HG03103 (cell line): Measurements from ENCODE around the gene INPP5F.

Source experiments
- ATAC-seq: cut with Tn5 transposase; IDR thresholded peaks from one replicate; pipeline ENCODE4 v1.9.1; 2021; ENCODE audit warnings: low read depth; ENCODE audit not compliant: unreplicated experiment

INPP5F gene

DNA sequence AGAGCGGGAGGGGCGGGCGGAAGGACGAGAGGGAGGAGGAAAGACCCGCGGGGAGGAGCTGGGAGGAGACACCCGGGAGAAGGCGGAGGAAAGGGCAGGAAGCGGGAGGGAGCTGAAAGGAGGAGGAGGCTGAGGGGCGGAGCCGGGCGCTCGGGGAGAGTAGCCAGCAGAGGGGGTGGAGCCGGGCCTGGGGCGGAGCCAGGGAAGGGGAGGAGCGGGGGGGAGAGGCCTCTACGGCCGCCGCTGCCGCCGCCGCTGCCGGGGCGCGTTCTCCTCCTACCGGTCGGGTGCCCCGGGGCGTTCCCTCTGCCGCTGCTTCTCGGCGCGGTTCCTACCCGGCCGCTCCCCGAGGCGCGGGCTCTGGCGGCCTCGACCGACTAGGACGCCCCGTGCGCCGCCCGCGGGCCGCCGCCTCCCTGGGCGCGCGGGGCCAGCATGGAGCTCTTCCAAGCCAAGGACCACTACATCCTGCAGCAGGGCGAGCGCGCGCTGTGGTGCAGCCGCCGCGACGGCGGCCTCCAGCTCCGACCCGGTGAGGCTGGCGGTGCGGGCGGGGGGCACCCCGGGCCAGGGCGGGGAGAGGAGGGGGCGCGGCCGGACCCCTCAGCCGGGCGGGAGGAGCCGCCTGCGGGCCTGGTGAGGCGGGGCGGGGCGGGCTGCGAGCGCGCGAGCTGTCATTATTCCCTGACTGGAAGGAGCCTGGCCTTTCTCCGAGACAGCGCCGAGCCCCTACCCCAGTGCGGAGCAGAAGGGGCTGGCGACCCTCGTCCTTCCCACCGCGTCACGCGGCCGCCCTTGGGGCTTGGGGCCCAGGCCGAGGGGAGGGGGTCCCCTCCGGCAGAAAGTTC is at the start of gene INPP5F:
Gene INPP5F, plus strand, starts transcription at position 223 of the 848 bp plus-strand sequence. Its CDS starts 213 bp downstream, at position 436.
- peak; percentile 74 for ATAC-seq

- ATAC-seq: no peak
Observed at GRCh38 chr10:119677126-119677525, 48.7 kb upstream of the INPP5F start.

DNA sequence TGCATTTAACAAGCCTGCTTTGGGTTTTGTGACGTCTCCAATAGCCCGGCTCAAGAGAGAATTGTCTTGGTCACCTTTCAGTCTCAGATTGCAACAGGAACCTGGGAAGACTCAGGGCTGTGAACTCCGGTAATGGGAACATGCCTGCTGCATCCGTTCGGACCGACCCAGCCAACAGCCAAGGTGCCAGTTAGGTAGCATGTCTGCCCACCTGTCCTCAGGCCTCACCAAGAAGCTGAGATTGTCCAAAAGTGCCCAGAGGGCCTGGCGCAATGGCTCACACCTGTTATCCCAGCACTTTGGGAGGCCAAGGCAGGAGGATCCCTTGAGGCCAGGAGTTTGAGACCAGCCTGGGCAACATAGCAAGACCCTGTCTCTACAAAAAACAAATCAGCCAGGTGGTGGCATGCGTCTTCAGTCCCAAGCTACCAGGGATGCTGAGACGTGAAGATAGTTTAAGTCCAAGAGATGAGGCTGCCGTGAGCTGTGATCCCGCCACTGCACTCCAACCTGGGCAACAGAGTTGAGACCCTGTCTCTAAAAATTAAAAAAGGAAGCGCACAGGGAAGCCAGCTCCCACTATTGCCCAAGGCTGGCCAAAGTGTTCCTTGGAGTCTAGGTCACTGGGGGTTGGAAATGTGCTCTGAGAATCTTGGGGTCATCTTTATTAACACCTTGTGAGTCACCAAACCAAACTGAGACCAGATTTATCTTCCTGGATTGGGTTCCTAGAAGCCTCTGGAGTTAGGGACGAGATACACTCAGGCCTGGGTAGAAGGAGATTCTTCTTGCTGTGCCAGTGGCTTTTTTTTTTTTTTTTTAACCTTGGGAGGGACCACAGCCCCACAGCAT is 47.7 kb upstream of the INPP5F start:
- no peak for ATAC-seq

GRCh38 chr10:119679480-119679829 is 46.4 kb upstream of the INPP5F start:
- ATAC-seq: no peak

DNA sequence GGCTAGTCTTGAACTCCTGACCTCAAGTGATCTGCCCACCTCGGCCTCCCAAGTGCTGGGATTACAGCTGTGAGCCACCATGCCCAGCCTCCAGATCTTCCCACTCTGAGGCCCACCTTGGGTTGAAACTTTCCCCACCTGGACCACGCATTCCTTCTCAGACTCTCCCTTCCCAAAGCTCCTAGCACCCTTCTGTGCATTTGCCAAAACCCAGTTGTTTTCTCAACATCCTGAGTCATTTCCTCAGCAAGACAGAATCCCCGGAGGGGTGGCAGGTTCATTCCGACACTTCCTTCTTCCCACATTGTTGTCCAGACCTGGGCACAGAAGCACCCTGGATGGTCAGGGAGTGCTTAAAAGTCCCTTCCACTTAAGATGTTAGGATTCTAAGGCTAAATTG is 45.8 kb upstream of the INPP5F start:
- ATAC-seq: no peak

DNA sequence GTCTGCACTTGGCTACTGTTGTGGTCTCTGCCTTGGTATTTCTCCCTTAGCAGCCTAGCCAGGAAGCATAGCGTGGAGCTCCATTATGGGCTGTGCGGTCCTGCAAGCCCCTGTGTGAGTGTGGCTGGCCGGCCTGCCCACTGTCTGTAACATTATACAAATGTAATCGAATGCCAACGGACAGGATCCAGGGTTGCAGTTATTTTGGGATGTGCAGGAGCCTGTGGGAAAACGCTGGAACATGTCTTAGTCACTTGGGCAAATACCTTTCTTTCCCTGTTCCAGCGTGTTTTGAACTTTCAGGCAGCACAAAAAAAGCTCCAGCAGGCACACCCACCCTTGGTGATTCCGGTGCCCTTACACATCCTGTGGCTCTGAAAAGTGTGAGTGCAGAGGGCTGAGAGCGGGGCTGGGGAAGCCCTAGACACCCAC is 45.2 kb upstream of the INPP5F start:
- no peak for ATAC-seq

GRCh38 chr10:119686465-119687191 is 39.2 kb upstream of the INPP5F start:
- peak; percentile 67 for ATAC-seq

DNA sequence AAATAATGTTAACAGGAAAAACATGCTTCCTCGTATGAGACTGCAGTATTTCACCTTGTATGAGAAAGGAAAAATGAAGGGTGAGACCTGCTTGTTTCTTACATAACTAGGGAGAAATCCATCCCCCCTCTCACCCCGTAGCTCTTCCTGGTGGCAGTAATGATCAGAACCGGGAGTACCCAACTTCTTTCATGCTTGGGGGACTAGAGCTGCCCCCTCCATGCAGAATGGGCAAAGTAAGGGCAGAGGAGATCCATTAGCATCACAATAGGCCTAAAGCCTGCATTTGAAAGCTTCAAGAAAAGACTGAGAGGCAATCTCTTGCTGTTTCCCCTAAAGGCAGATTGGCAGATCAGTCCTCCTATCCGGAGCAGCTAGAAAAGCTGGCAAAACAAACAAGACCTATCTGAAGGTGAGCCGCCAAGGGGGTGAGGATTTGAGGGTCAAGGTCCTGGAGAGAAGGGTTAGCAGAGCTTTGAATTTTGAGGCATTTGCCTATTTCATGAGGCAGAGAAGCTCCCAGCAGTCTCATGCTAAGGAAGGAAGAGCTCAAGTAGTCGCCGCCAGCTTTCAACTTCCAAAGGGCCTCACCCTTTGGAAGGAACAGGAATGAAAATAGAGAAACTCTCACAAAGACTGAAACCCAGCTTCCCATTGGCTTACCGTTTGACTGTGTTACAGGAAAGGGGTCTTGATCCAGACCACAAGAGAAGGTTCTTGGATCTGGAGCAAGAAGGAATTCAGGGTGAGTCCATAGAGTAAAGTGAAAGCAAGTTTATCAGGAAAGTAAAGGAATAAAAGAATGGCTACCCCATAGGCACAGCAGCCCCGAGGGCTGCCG is 38.4 kb upstream of the INPP5F start:
- ATAC-seq: no peak

DNA sequence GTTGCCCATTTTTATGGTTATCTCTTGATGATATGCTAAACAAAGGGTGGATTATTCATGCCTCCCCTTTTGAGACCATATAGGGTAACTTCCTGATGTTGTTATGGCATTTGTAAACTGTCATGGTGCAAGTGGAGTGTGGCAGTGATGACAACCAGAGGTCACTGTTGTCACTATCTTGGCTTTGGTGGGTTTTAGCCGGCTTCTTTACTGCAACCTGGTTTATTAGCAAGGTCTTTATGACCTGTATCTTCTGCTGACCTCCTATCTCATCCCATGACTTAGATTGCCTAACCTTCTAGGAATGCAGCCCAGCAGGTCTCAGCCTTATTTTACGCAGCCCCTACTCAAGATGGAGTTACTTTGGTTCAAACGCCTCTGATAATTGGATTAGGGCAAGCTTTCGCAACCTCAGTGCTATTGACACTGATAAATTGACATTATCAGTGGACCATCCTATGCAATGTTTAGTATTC is 37.8 kb upstream of the INPP5F start:
- no peak for ATAC-seq

GRCh38 chr10:119689016-119689580 is 36.8 kb upstream of the INPP5F start:
- no peak for ATAC-seq

DNA sequence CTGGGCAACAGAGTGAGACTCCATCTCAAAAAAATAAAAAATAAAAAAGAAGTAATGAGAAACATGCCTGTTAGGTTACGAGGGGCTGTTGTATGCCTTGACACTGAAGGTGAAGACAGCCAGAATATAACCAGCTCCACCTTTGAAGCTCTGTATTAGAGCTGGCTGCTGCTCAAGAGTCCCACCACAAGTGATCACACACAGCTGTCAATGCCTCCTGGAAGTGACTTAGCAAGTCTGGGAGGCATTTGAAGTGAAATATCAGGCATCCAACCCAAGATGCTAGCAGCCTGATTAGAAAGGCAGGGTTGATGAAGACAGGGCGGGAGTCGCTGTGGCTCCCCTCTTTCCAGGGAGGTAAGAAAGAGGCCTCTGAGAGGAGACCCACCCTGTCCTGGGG is 34.1 kb upstream of the INPP5F start:
- ATAC-seq: no peak

DNA sequence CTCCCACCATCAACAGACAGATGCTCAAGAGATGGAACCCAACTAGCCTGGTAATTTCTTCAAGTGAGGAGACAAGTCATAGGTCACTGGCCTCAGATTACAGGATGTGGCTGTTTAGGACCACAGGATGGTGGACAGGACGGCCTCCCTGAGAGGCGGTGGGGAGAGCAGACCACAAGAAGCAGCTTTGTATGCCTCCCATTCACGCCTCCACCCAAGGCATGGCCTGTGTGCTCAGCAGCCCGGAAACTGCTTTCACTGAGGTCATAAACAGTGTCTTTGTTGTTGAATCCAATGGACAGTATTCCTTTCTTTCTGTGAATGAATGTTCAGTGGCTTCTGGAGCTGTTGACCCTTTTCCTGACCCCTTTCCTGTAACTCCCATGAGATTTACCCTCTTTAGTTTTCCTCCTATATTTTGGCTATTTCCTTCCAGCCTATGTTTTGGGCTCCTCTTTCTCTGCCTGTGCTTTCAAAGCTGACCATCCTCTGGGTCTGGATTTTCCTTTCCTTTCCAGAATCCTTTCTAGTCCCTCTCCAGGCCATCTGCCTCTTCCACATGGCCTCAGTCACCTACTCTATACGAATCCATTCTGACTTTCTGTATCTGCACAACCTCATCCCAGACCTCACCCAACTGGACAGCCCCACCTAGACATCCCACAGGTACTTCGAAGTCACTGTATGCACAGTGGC is 32.4 kb upstream of the INPP5F start:
- ATAC-seq: peak; percentile 69

DNA sequence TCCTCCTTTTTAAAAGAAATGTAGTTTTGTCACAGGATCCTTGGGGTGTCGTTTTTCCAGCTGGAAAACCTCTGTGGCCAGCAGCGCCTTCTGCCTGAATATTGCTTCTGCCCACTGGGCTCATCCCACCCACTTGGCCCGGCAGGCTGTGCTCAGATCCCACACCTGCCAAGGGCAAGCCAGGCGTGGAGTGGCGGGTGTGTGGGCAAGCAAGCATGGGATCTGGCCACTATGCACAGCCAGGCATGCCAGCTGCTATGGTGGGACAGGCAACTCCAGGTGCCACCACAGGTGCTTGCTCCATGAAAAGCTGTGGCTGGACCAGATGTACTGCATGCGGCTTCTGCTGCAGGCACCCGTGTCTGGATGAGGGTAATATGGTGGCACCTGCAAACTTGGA is 31.2 kb upstream of the INPP5F start:
- ATAC-seq: no peak

GRCh38 chr10:119700321-119700954 is 25.4 kb upstream of the INPP5F start:
- ATAC-seq: peak; percentile 41

GRCh38 chr10:119701861-119702260 is 24.0 kb upstream of the INPP5F start:
- no peak for ATAC-seq

GRCh38 chr10:119702583-119702982 is 23.3 kb upstream of the INPP5F start:
- no peak for ATAC-seq

GRCh38 chr10:119703903-119704508 is 21.8 kb upstream of the INPP5F start:
- ATAC-seq: no peak

DNA sequence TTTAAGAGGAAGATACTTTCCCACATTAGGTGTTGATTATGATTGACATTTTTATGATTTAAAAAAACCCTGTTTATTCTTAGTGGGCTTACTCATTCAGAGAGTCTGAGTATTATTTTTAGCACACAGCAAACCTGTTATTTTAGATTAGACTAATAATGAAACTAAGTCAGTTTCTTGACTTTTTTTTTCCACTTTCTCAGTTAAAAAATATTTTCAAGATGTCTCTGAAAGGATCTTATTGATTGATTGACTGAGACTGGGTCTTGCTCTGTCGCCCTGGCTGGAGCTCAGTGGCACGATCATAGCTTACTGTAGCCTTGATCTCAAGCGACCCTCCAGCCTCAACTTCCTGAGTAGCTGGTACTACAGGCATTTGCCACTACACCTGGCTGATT is 20.4 kb upstream of the INPP5F start:
- no peak for ATAC-seq
